K562 (cell line): ENCODE measurements around the gene GPX7. TPM values are rescaled to one million over a fixed set of nuclear protein-coding genes. Genes with fewer than 3 reads are reported as not detected.

Experiments
- AFF4 ChIP-seq: sonication (generic); formaldehyde crosslinking; IDR thresholded peaks from 2 replicates; pipeline ENCODE4 v1.8.0; 2023; ENCODE audit warnings: mild to moderate bottlenecking, missing genetic modification reagents
- HNRNPK ChIP-seq: fragments of 200-400 bp; formaldehyde crosslinking; IDR thresholded peaks from one replicate; pipeline ENCODE4 v1.6.1; 2018; ENCODE audit warnings: mild to moderate bottlenecking, low read depth, low read length; ENCODE audit not compliant: poor library complexity, severe bottlenecking
- KDM1A ChIP-seq, 2 experiments: fragments of 450-650 bp; IDR thresholded peaks; 2 replicates each; pipeline ENCODE4 v1.6.1; 2016; ENCODE audit warnings: mild to moderate bottlenecking in 2 of 2
- KLF10 ChIP-seq: fragments of 250-450 bp; sonication (Bioruptor Pico); IDR thresholded peaks from 2 replicates; pipeline ENCODE4 v1.6.1; 2021; ENCODE audit warnings: matching md5 sums
- NBN ChIP-seq: fragments of 450-650 bp; IDR thresholded peaks from 2 replicates; pipeline ENCODE4 v1.6.1; 2016; ENCODE audit warnings: low read depth, mild to moderate bottlenecking
- POLR2AphosphoS5 ChIP-seq: IDR thresholded peaks from 2 replicates; pipeline ENCODE4 v1.6.1; 2011; ENCODE audit warnings: mild to moderate bottlenecking, low read depth, low read length, moderate library complexity; ENCODE audit not compliant: control insufficient read depth, insufficient read depth
- RB1 ChIP-seq: fragments of 450-650 bp; IDR thresholded peaks from 2 replicates; pipeline ENCODE4 v1.6.1; 2017; ENCODE audit warnings: low read depth, mild to moderate bottlenecking
- SIN3B ChIP-seq: fragments of 450-650 bp; IDR thresholded peaks from 2 replicates; pipeline ENCODE4 v1.6.1; 2017; ENCODE audit warnings: low read depth, mild to moderate bottlenecking, moderate library complexity
- UBTF ChIP-seq, 2 experiments: IDR thresholded peaks; 2 replicates each; pipeline ENCODE4 v1.6.1; 2012; ENCODE audit warnings: improper control_type of control experiment in 2 of 2, low read depth in 2 of 2, low read length in 2 of 2, borderline replicate concordance in 1 of 2
- YY1 ChIP-seq, 3 experiments: IDR thresholded peaks; 2 replicates each; pipeline ENCODE4 v1.6.1; 2011; ENCODE audit warnings: low read length in 2 of 3, mild to moderate bottlenecking in 2 of 3, moderate library complexity in 2 of 3, borderline replicate concordance in 1 of 3, control low read depth in 1 of 3, low read depth in 1 of 3; ENCODE audit not compliant: insufficient read depth in 3 of 3, insufficient replicate concordance in 2 of 3, control insufficient read depth in 1 of 3, insufficient read length in 1 of 3; ENCODE audit errors: extremely low read depth in 1 of 3
- ZNF143 ChIP-seq: sonication (generic); formaldehyde crosslinking; IDR thresholded peaks from 2 replicates; pipeline ENCODE4 v1.9.0; 2022; ENCODE audit warnings: mild to moderate bottlenecking, missing genetic modification reagents
- ZNF384 ChIP-seq: IDR thresholded peaks from 2 replicates; pipeline ENCODE4 v1.6.1; 2012; ENCODE audit warnings: low read depth, low read length, improper control_type of control experiment
- polyA plus RNA-seq, 8 experiments: library from polyadenylated mRNA; depleted of rRNA in 4 of 8; stranded (reverse) in 5 of 8; unstranded in 3 of 8; fragments of >200 nt; fragmentation: Nextera tagmentation in 2 of 8; fragmentation: Illumina TruSeq in 1 of 8; extraction: Ambion mirVana in 2 of 8; extraction: Trizol in 1 of 8; gene quantifications; 2 replicates each; pipeline versions ENCODE4 v1.2.1 to v1.2.3, GENCODE V29; 2011 to 2014; ENCODE audit warnings: inconsistent platforms in 1 of 8, missing spikeins in 1 of 8
- total RNA-seq, 7 experiments: library from RNA; depleted of rRNA in 6 of 7; stranded (reverse); fragments of >200 nt in 6 of 7; fragmentation: Illumina TruSeq in 2 of 7; extraction: Trizol in 2 of 7; gene quantifications; 2 replicates each; pipeline versions ENCODE4 v1.2.1 to v1.2.3, GENCODE V29; 2011 to 2021; ENCODE audit warnings: low replicate concordance in 1 of 7
- TF ChIP-seq, protein P1 (sequence below): fragments of 250-450 bp; sonication (Bioruptor Pico); IDR thresholded peaks from 2 replicates; pipeline ENCODE4 v1.8.0; 2022; ENCODE audit warnings: moderate library complexity, mild to moderate bottlenecking, inconsistent platforms
- TF ChIP-seq, protein P2 (sequence below), 3 experiments: fragments of 200-800 bp in 1 of 3; fragments of 250-450 bp in 1 of 3; fragments of 450-650 bp in 1 of 3; sonication (Bioruptor Pico) in 1 of 3; sonication (Bioruptor generic) in 1 of 3; formaldehyde crosslinking in 1 of 3; IDR thresholded peaks; 2 replicates each; pipeline versions ENCODE4 v1.6.1 to v1.8.0; 2016 to 2022; ENCODE audit warnings: mild to moderate bottlenecking in 2 of 3, missing genetic modification characterization in 2 of 3, missing compliant biosample characterization in 1 of 3, moderate library complexity in 1 of 3

GPX7 gene
- total and polyA plus RNA-seq, 9 of the 15 experiments (the other 6 are each of a cell fraction or from before 2014, with no cell fraction given), result 0.08 TPM; not detected in 8

DNA sequence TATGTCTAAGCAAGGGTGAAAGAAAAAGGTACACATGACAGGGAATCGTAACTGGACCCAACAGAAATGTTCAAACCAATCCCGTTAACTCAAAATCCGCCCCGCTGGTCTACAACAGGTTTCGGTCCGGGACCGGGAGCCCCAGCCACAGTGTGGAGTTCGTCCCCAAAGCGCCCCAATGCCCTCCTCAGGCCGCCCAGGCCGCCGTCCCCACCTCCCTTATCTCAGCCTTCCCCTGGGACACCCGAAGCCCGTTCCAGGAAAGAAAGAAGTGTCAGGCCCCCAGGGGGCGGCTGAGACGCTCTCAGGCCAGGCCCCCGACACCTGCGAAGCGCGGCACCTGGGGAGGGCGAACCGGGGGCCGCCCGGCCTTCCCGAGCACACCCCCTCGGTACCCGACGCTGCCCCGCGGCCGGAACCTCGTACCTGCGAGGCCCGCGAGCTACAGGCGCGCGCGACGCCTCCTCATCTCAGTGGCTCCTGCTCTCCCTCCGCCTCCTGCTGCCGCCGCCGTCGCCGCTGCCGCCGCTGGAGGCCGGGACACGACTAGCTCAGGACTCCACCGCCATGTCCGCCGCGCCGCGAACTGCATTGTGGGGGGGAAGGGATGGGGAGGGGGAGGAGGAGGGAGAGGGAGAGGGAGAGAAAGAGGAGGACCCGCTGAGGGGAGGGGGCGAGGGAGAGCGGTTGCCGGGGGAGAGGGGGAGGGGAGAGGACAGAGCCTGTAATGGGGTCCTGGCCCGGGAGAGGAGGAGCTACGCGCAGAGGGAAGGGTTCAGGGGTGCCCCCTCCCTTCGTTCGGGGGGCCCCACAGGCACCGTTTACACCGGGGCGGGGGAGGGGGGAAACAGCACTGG is 49.4 kb upstream of the GPX7 start, which contains the start of gene TUT4 (continued):
- TF ChIP-seq, protein P1, sequence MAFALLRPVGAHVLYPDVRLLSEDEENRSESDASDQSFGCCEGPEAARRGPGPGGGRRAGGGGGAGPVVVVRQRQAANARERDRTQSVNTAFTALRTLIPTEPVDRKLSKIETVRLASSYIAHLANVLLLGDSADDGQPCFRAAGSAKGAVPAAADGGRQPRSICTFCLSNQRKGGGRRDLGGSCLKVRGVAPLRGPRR (CRISPR knock-in tag), result no peak
- TF ChIP-seq, protein P2, sequence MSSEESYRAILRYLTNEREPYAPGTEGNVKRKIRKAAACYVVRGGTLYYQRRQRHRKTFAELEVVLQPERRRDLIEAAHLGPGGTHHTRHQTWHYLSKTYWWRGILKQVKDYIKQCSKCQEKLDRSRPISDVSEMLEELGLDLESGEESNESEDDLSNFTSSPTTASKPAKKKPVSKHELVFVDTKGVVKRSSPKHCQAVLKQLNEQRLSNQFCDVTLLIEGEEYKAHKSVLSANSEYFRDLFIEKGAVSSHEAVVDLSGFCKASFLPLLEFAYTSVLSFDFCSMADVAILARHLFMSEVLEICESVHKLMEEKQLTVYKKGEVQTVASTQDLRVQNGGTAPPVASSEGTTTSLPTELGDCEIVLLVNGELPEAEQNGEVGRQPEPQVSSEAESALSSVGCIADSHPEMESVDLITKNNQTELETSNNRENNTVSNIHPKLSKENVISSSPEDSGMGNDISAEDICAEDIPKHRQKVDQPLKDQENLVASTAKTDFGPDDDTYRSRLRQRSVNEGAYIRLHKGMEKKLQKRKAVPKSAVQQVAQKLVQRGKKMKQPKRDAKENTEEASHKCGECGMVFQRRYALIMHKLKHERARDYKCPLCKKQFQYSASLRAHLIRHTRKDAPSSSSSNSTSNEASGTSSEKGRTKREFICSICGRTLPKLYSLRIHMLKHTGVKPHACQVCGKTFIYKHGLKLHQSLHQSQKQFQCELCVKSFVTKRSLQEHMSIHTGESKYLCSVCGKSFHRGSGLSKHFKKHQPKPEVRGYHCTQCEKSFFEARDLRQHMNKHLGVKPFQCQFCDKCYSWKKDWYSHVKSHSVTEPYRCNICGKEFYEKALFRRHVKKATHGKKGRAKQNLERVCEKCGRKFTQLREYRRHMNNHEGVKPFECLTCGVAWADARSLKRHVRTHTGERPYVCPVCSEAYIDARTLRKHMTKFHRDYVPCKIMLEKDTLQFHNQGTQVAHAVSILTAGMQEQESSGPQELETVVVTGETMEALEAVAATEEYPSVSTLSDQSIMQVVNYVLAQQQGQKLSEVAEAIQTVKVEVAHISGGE (CRISPR knock-in tag; IDR thresholded peaks at IDR 0.05), result peak in 1 of 3 experiments; percentile 59; a peak in 1 of 6 replicates
- TF ChIP-seq KDM1A (IDR thresholded peaks at IDR 0.05), result peak in 1 of 2 experiments; percentile 86; a peak in 2 of 4 replicates
- TF ChIP-seq NBN, result peak; percentile 24; the same call in 1 of the 2 replicates
- no peak for TF ChIP-seq ZNF384
- TF ChIP-seq HNRNPK, result peak; percentile 97
- TF ChIP-seq UBTF (IDR thresholded peaks at IDR 0.05; ENCODE audit: borderline replicate concordance in 1 of 2, low read depth in 2 of 2, low read length in 2 of 2), result peak; percentile 92
- peak; percentile 86 for TF ChIP-seq RB1
- peak; percentile 91; the same call in 1 of the 2 replicates for TF ChIP-seq AFF4 (CRISPR knock-in tag)
- TF ChIP-seq KLF10 (CRISPR knock-in tag), result no peak
- TF ChIP-seq YY1 (IDR thresholded peaks at IDR 0.05; ENCODE audit: borderline replicate concordance in 1 of 3, control insufficient read depth in 1 of 3, extremely low read depth in 1 of 3, insufficient read depth in 3 of 3, insufficient read length in 1 of 3, insufficient replicate concordance in 2 of 3, low read depth in 1 of 3, low read length in 2 of 3), result peak; percentile 43 to 90 (median 86)
- TF ChIP-seq POLR2AphosphoS5, result peak; percentile 66
- peak; percentile 77; the same call in 1 of the 2 replicates for TF ChIP-seq SIN3B
- peak; percentile 75 for TF ChIP-seq ZNF143
